GM18873 (cell line): ENCODE data around the gene PSMB7.

Experiments
- ATAC-seq: cut with Tn5 transposase; IDR thresholded peaks from one replicate; pipeline ENCODE4 v1.9.1; 2021; ENCODE audit warnings: mild to moderate bottlenecking, moderate library complexity, moderate number of reproducible peaks; ENCODE audit not compliant: unreplicated experiment, low FRiP score

Gene PSMB7

GRCh38 chr9:124414612-124415011 is 630 bp downstream of the PSMB7 start:
- ATAC-seq: no peak

GRCh38 chr9:124412228-124412575 is 3.0 kb downstream of the PSMB7 start:
- no peak for ATAC-seq

DNA sequence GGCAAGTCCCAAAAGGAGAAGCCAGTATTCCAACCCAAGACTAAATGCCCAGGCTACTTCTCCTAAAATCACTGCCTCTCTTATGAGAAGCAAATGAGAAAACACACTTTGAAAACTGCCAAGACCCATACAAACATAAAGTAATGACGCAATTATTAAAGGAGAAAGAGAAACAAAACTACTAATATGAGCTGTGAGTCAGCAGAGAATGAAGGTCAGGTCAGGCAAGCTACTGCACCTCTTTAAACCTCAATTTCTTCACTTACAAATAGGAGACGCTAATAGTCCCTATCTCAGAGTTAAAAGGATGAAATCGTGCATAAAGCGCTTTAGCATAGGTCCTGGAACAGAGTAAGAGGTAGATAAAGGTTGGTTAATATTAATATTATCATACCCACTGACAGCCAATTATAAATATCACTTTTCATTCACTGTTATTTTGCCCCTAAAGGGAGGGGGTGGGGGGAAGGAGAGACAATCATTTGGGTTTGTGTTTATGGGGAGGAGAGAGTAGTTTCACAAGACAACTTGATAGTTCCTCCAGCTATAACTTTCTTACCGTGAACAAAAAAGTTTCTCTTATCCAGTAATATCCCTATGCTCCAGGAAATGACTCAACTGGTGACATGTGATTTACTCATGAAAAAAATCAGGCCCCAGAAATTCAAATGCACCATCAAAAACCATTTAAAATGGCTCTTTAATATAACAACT is 3.6 kb downstream of the PSMB7 start:
- ATAC-seq: no peak

- ATAC-seq: no peak
Measured at GRCh38 chr9:124410321-124410913, 4.8 kb downstream of the PSMB7 start.

DNA sequence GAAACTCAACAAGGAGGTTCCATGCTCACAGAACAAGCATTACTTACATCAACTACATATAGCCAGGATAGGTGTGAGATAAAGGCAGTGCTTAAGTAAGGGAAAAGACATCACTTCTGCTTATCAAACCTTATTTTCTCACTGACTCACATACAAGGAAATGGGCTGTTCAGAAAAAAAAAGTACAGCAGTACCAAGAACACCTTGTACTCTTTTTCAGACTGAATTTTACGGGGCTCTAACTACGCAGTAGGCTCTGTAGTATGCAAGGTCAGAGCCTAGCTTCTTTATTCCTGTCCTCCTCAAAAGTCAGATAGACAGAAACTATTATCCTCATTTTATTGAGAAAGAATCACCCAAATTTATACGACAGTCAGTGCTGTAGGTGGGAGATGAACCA is 5.8 kb downstream of the PSMB7 start:
- no peak for ATAC-seq

GRCh38 chr9:124403246-124403645 is 12.0 kb downstream of the PSMB7 start:
- no peak for ATAC-seq

GRCh38 chr9:124399968-124400940 is 15.0 kb downstream of the PSMB7 start:
- ATAC-seq: no peak

- no peak for ATAC-seq
Measured at GRCh38 chr9:124399323-124399967, 15.8 kb downstream of the PSMB7 start.

- no peak for ATAC-seq
Measured at GRCh38 chr9:124398191-124398935, 16.9 kb downstream of the PSMB7 start.

- no peak for ATAC-seq
Measured at GRCh38 chr9:124395826-124396225, 19.4 kb downstream of the PSMB7 start.

GRCh38 chr9:124394596-124394995 is 20.6 kb downstream of the PSMB7 start:
- ATAC-seq: no peak

DNA sequence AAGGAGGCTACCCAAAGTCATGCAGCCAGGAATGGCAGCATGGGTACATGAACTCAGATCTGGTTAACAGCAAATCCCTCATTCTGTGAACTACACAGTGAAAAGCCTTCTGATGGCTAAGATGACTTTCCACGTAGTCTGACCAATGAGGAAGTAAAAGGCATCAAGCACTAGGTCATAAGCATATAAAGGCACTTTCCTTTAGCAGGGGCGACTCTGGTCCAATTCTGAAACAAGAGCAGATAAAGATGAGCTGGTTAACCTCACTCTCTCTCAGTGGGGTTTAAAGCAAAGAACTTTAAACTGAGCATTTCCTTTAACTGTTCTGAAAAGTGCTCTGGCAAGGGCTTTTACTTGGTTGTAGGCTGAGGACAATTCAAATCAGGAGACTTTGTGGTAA is 21.1 kb downstream of the PSMB7 start:
- ATAC-seq: no peak

GRCh38 chr9:124392871-124393460 is 22.3 kb downstream of the PSMB7 start:
- no peak for ATAC-seq

DNA sequence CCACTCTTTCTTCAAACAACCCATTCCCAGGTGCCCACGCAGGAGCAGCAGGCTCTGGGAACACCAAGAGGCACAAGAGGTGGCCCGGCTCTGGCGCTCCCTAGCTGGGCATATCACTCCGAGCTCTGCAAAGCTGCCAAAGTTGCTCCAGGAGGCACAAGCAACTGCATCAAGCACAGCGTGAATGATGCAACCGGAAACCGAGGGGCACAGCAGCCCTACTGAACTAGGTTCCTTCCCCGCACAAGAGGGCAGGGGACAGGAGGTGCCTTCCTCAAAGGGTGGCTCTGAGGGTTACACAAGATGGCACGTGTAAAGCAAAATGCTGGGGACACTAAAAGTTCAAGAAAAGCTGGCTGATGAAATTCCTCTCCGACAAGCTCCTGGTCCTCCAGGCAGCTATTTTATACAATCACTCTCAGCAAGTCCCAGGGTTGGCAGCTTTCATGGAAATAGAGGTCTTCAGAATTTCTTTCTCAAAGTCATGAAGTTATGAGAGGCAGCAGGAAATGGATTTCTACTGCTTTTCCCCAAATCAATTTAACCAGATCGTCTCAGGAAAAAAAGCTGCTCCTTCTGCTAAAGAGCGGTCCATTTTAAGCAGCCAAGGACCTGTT is 22.9 kb downstream of the PSMB7 start:
- no peak for ATAC-seq

- ATAC-seq: no peak
Measured at GRCh38 chr9:124390794-124391658, 24.2 kb downstream of the PSMB7 start.

DNA sequence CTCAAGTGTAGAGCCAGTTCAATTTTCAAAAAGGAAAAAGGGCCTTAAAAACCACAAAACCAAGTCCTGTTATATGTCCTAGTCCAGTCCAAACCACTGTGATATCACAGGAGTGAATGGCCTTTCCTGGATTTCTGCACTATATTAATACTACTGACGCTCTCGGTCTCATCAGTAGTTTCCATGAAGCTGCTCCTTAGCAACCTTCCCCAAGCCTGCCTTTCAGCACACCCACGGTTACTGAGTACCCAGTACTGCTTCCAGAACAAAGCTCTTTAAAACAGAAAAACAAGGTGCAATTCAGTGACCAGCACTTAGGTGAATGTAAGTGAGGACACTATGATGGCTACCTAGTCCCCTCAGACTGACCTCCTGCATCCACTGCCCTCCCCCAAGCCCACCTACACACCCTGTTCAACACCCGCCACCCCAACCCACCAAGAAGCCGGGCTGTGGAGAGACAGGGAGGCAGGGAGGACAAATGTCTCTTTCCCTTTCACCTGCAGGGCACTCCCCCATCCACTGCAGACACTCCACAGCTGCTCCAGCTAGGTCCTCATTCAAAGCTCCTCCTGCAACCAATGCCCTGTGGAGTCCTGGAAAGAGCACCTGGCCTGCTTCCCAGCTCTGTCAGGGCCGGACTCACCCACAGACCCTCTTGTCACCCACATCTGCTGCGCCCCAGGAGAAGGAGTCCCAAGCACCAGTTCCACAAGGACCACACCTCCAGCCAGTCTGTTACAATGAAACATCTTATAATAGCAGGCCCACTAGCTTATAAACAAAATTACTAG is 25.9 kb downstream of the PSMB7 start:
- no peak for ATAC-seq

GRCh38 chr9:124388275-124389048 is 26.8 kb downstream of the PSMB7 start:
- ATAC-seq: no peak
